WTC11 (cell line): ENCODE results near the gene DENND2C.

Experiments
- CDX4 ChIP-seq: fragments of 250-450 bp; sonication (Bioruptor Pico); IDR thresholded peaks from 2 replicates; pipeline ENCODE4 v1.9.0; 2021; ENCODE audit warnings: moderate library complexity, mild to moderate bottlenecking, inconsistent platforms, borderline replicate concordance
- CTCF ChIP-seq: fragments of 200-600 bp; IDR thresholded peaks from 2 replicates; pipeline ENCODE4 v1.8.0; 2022; ENCODE audit warnings: antibody characterized with exemption
- FOXP1 ChIP-seq: sonication (generic); formaldehyde crosslinking; IDR thresholded peaks from 2 replicates; pipeline ENCODE4 v1.8.0; 2022; ENCODE audit warnings: missing genetic modification reagents, mild to moderate bottlenecking, moderate library complexity, borderline replicate concordance
- NFYB ChIP-seq: sonication (generic); formaldehyde crosslinking; conservative IDR thresholded peaks from 2 replicates; pipeline ENCODE4 v1.8.0; 2022; ENCODE audit warnings: low read depth, missing genetic modification reagents
- OVOL2 ChIP-seq: fragments of 250-450 bp; sonication (Bioruptor Pico); IDR thresholded peaks from 2 replicates; pipeline ENCODE4 v1.9.0; 2021; ENCODE audit warnings: mild to moderate bottlenecking, borderline replicate concordance
- SP1 ChIP-seq: sonication (generic); formaldehyde crosslinking; conservative IDR thresholded peaks from 2 replicates; pipeline ENCODE4 v1.8.1; 2022; ENCODE audit warnings: missing genetic modification reagents
- TEAD1 ChIP-seq: sonication (generic); formaldehyde crosslinking; IDR thresholded peaks from 2 replicates; pipeline ENCODE4 v1.8.0; 2022; ENCODE audit warnings: mild to moderate bottlenecking, missing genetic modification reagents
- ZNF396 ChIP-seq: fragments of 250-450 bp; sonication (Bioruptor Pico); IDR thresholded peaks from 2 replicates; pipeline ENCODE4 v1.8.0; 2021; ENCODE audit warnings: mild to moderate bottlenecking, moderate library complexity, borderline replicate concordance

DNA sequence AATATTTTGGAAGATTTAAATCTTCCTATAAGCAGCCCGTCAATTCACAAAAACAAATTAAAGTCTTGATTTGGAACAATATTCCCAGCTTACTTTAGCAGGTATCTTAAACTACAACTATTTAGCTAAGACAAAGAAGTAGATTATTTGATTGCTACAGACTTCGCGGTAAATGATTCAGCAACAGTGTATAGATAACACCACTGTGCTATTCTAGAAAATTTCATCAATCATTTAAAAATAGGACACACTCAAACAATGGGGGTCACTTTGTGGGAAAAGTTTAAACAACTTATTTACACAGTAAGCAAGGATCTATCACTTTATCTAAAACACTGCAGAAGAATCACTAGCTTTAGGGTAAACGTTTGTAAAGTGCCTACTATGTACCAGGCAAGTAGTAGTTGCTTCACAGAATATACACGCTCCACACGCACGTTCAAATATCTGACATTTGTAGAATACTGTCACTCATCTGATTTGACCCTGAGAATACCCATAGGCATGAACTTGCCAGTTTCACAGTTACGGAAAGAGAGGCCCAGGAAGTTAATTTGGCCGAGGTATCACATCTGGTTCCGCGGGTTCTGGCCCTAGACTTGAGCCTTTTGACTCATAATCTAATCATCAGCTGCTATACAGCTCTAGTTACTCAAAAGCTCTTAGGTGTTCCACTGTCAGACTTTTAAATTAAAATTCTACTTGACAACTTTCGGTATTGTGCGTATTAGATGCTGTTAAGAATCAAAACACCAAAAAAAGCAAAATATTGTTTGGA is 876 bp downstream of the DENND2C start:
- TF ChIP-seq CTCF (no peak), OVOL2 (CRISPR knock-in tag) (no peak), ZNF396 (CRISPR knock-in tag) (no peak), FOXP1 (CRISPR knock-in tag) (no peak), NFYB (CRISPR knock-in tag) (no peak), CDX4 (CRISPR knock-in tag) (no peak), TEAD1 (no peak), SP1 (CRISPR knock-in tag) (no peak)
